Measurements from ENCODE around the gene LRRC7. TPM values are rescaled to one million over a fixed set of nuclear protein-coding genes. Genes with fewer than 3 reads are reported as not detected.

LRRC7 gene
- total RNA-seq, 2 experiments from 2014 or later: 0.14 to 0.20 TPM

GRCh38 chr1:70090875-70091274 lies 523.2 kb downstream of the LRRC7 start:
- Histone ChIP-seq H3K27me3 (ENCODE audit: control insufficient read depth in 1 of 2, insufficient read depth in 2 of 2, low read length in 2 of 2) (no peaks in the 10 kb centered on the region), H3K4me1 (ENCODE audit: insufficient read depth, low read length) (no peaks in the 10 kb centered on the region), H3K4me3 (ENCODE audit: low read length) (no peak overlapping the region), H3K36me3 (ENCODE audit: insufficient read depth, low read length) (no peaks in the 10 kb centered on the region), H3K27ac (ENCODE audit: low read depth in 1 of 2, low read length in 2 of 2) (no peak overlapping the region), H3K9me3 (ENCODE audit: control insufficient read depth in 1 of 2, insufficient read depth in 1 of 2, low read length in 2 of 2) (no peaks in the 10 kb centered on the region)
- DNase-seq (no peak), ATAC-seq (ENCODE audit: poor library complexity) (no peak)
- ChIA-PET CTCF (no interaction called here), POLR2A (no interaction called here)
- no peaks in the 10 kb centered on the region for H3K4me1 Mint-ChIP-seq (ENCODE audit: low read depth)
- H3K27me3 Mint-ChIP-seq: peaks cover 38% of the 10 kb centered on the region
- no peaks in the 10 kb centered on the region for H3K36me3 Mint-ChIP-seq (ENCODE audit: low read depth)
- intact Hi-C loops (cut with DNase I, micrococcal nuclease): no loop called here
- no peak for TF ChIP-seq CTCF (IDR thresholded peaks at IDR 0.05)
- no peak overlapping the region for H3K27ac Mint-ChIP-seq
- no peak overlapping the region for H3K4me3 Mint-ChIP-seq
- no peaks in the 10 kb centered on the region for H3K9me3 Mint-ChIP-seq

GRCh38 chr1:70091811-70092210 lies 524.1 kb downstream of the LRRC7 start:
- H3K27me3 Mint-ChIP-seq: peaks cover 43% of the 10 kb centered on the region

GRCh38 chr1:70092526-70092925 lies 524.8 kb downstream of the LRRC7 start:
- Mint-ChIP-seq H3K9me3 (no peaks in the 10 kb centered on the region), H3K36me3 (ENCODE audit: low read depth) (no peaks in the 10 kb centered on the region), H3K4me3 (no peak overlapping the region), H3K27ac (no peak overlapping the region), H3K27me3 (peaks cover 47% of the 10 kb centered on the region), H3K4me1 (ENCODE audit: low read depth) (no peaks in the 10 kb centered on the region)
- no peak for DNase-seq
- intact Hi-C loops (cut with DNase I, micrococcal nuclease): no loop called here
- no peak for TF ChIP-seq CTCF (IDR thresholded peaks at IDR 0.05)
- no peak for ATAC-seq (ENCODE audit: poor library complexity)
- CTCF ChIA-PET: interaction anchor here (1.1 kb wide), 1 partner anchor 24 kb away, joined by 3 read pairs; no protein-coding TSS in a partner anchor
- no peaks in the 10 kb centered on the region for H3K4me1 ChIP-seq (ENCODE audit: insufficient read depth, low read length)
- H3K27me3 ChIP-seq (ENCODE audit: control insufficient read depth in 1 of 2, insufficient read depth in 2 of 2, low read length in 2 of 2): no peaks in the 10 kb centered on the region
- H3K9me3 ChIP-seq (ENCODE audit: control insufficient read depth in 1 of 2, insufficient read depth in 1 of 2, low read length in 2 of 2): no peaks in the 10 kb centered on the region
- no peak overlapping the region for H3K4me3 ChIP-seq (ENCODE audit: low read length)
- H3K36me3 ChIP-seq (ENCODE audit: insufficient read depth, low read length): no peaks in the 10 kb centered on the region
- POLR2A ChIA-PET: no interaction called here
- no peak overlapping the region for H3K27ac ChIP-seq (ENCODE audit: low read depth in 1 of 2, low read length in 2 of 2)

More at GRCh38 chr1:70091811-70092210, 524.1 kb downstream of the LRRC7 start:
- no peaks in the 10 kb centered on the region for H3K9me3 ChIP-seq (ENCODE audit: control insufficient read depth in 1 of 2, insufficient read depth in 1 of 2, low read length in 2 of 2)
- no peak overlapping the region for H3K4me3 Mint-ChIP-seq
- no peak overlapping the region for H3K27ac Mint-ChIP-seq
- no peaks in the 10 kb centered on the region for H3K4me1 Mint-ChIP-seq (ENCODE audit: low read depth)
- no peak for DNase-seq
- no peak overlapping the region for H3K4me3 ChIP-seq (ENCODE audit: low read length)
- no peak overlapping the region for H3K27ac ChIP-seq (ENCODE audit: low read depth in 1 of 2, low read length in 2 of 2)
- intact Hi-C loops (cut with DNase I, micrococcal nuclease): no loop called here
- no peak for ATAC-seq (ENCODE audit: poor library complexity)
- no peaks in the 10 kb centered on the region for H3K36me3 ChIP-seq (ENCODE audit: insufficient read depth, low read length)
- CTCF ChIA-PET: interaction anchor here (1.1 kb wide), 1 partner anchor 25 kb away, joined by 3 read pairs; no protein-coding TSS in a partner anchor
- no peaks in the 10 kb centered on the region for H3K36me3 Mint-ChIP-seq (ENCODE audit: low read depth)
- POLR2A ChIA-PET: no interaction called here
- H3K27me3 ChIP-seq (ENCODE audit: control insufficient read depth in 1 of 2, insufficient read depth in 2 of 2, low read length in 2 of 2): no peaks in the 10 kb centered on the region
- TF ChIP-seq CTCF (IDR thresholded peaks at IDR 0.05): no peak
- no peaks in the 10 kb centered on the region for H3K4me1 ChIP-seq (ENCODE audit: insufficient read depth, low read length)
- H3K9me3 Mint-ChIP-seq: no peaks in the 10 kb centered on the region

All from CD4-positive, alpha-beta T cell (primary cell).